Measurements from ENCODE around the gene RFX1.

The RFX1 gene

GRCh38 chr19:14002571-14003250, 3.4 kb downstream of the RFX1 start (continued):
- TF ChIP-seq ZNF274 (IDR thresholded peaks at IDR 0.05; ENCODE audit: low read length) (no peak), ZNF274 (tag by site-specific recombination; IDR thresholded peaks at IDR 0.05; ENCODE audit: borderline replicate concordance) (no peak), ZNF416 (tag by site-specific recombination; IDR thresholded peaks at IDR 0.05) (no peak), ZNF2 (tag by site-specific recombination; IDR thresholded peaks at IDR 0.05) (peak; percentile 19; the same call in 1 of the 2 replicates), IKZF3 (tag by site-specific recombination; IDR thresholded peaks at IDR 0.05) (0 out of 2 replicates have a peak, but pooled peaks have one; percentile 8)

- ChIA-PET POLR2A (no interaction called here), CTCF (interaction anchor here (0.6 kb wide), 1 partner anchor 27 kb away, joined by 5 read pairs; no protein-coding TSS in a partner anchor)
- H3K4me3 ChIP-seq (ENCODE audit: low read depth, low read length) = no peak overlapping the region
- H3K27ac ChIP-seq (ENCODE audit: extremely low read depth, low read depth, low read length) = no peak overlapping the region
- peaks cover 0 to 20% of the 10 kb centered on the region in 2 experiments; a peak in 2 of 3 replicates for H3K36me3 ChIP-seq (ENCODE audit: control insufficient read depth in 2 of 2, insufficient read depth in 1 of 2, low read length in 2 of 2)
- TF ChIP-seq ZFP69B (tag by site-specific recombination; IDR thresholded peaks at IDR 0.05) (no peak), ZNF747 (tag by site-specific recombination; IDR thresholded peaks at IDR 0.05) (no peak), ZNF791 (tag by site-specific recombination; IDR thresholded peaks at IDR 0.05) (no peak), ZNF341 (tag by site-specific recombination; IDR thresholded peaks at IDR 0.05; ENCODE audit: low read depth) (no peak), YY1 (tag by site-specific recombination; IDR thresholded peaks at IDR 0.05) (no peak), ZNF629 (tag by site-specific recombination; IDR thresholded peaks at IDR 0.05) (no peak), ZNF146 (tag by site-specific recombination; IDR thresholded peaks at IDR 0.05) (no peak), ZNF510 (tag by site-specific recombination; IDR thresholded peaks at IDR 0.05; ENCODE audit: insufficient replicate concordance) (no peak), PRDM6 (tag by site-specific recombination; IDR thresholded peaks at IDR 0.05) (no peak), ZBTB21 (tag by site-specific recombination; IDR thresholded peaks at IDR 0.05) (no peak), ZFHX2 (tag by site-specific recombination; conservative IDR thresholded peaks at IDR 0.05) (no peak), ZIC2 (tag by site-specific recombination; IDR thresholded peaks at IDR 0.05) (no peak), ZNF26 (tag by site-specific recombination; IDR thresholded peaks at IDR 0.05) (no peak), ZNF37A (tag by site-specific recombination; IDR thresholded peaks at IDR 0.05) (no peak), ZNF513 (tag by site-specific recombination; IDR thresholded peaks at IDR 0.05) (no peak)
- TF ChIP-seq, protein P1, sequence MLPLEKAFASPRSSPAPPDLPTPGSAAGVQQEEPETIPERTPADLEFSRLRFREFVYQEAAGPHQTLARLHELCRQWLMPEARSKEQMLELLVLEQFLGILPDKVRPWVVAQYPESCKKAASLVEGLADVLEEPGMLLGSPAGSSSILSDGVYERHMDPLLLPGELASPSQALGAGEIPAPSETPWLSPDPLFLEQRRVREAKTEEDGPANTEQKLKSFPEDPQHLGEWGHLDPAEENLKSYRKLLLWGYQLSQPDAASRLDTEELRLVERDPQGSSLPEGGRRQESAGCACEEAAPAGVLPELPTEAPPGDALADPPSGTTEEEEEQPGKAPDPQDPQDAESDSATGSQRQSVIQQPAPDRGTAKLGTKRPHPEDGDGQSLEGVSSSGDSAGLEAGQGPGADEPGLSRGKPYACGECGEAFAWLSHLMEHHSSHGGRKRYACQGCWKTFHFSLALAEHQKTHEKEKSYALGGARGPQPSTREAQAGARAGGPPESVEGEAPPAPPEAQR (tag by site-specific recombination; IDR thresholded peaks at IDR 0.05) = no peak
- H3K4me1 ChIP-seq (ENCODE audit: control insufficient read depth, insufficient read depth, low read length) = no peaks in the 10 kb centered on the region
- H3K9me3 ChIP-seq (ENCODE audit: control insufficient read depth, insufficient read depth, low read depth, low read length) = no peaks in the 10 kb centered on the region
These were observed 5.3 kb downstream of the RFX1 start for GRCh38 chr19:14000691-14001375.
